H9 (cell line): Measurements from ENCODE around the gene HMGCLL1. TPM values are rescaled to one million over a fixed set of nuclear protein-coding genes. Genes with fewer than 3 reads are reported as not detected.

Experiments used
- DNase-seq: peaks from one replicate; pipeline ENCODE4 v3.0.0-alpha.2; 2017
- H2AFZ ChIP-seq: one replicate; pipeline ENCODE4 v1.6.1; 2013; ENCODE audit warnings: mild to moderate bottlenecking, low read length, control low read depth, moderate library complexity
- H2AK5ac ChIP-seq: 2 replicates; pipeline ENCODE4 v1.6.1; 2013; ENCODE audit warnings: low read length, control low read depth, mixed read lengths; ENCODE audit not compliant: insufficient read length
- H2BK120ac ChIP-seq: one replicate; pipeline ENCODE4 v1.6.1; 2013; ENCODE audit warnings: low read depth, mild to moderate bottlenecking, low read length, control low read depth, inconsistent platforms; ENCODE audit not compliant: poor library complexity, severe bottlenecking
- H2BK12ac ChIP-seq: 2 replicates; pipeline ENCODE4 v1.6.1; 2013; ENCODE audit warnings: low read length, control low read depth, mixed read lengths, low read depth; ENCODE audit not compliant: insufficient read length
- H2BK15ac ChIP-seq: 2 replicates; pipeline ENCODE4 v1.6.1; 2013; ENCODE audit warnings: low read depth, low read length, control low read depth
- H2BK20ac ChIP-seq: one replicate; pipeline ENCODE4 v1.6.1; 2013; ENCODE audit warnings: low read depth, mild to moderate bottlenecking, low read length, control low read depth, inconsistent platforms; ENCODE audit not compliant: poor library complexity, severe bottlenecking
- H2BK5ac ChIP-seq: 2 replicates; pipeline ENCODE4 v1.6.1; 2013; ENCODE audit warnings: low read length, control low read depth, mixed read lengths; ENCODE audit not compliant: insufficient read length
- H3K14ac ChIP-seq: 2 replicates; pipeline ENCODE4 v1.6.1; 2013; ENCODE audit warnings: low read length, control low read depth; ENCODE audit not compliant: insufficient read depth
- H3K18ac ChIP-seq: 2 replicates; pipeline ENCODE4 v1.6.1; 2013; ENCODE audit warnings: low read depth, mild to moderate bottlenecking, mixed read lengths, low read length, control low read depth; ENCODE audit not compliant: insufficient read length
- H3K23ac ChIP-seq: 2 replicates; pipeline ENCODE4 v1.6.1; 2013; ENCODE audit warnings: low read length, control low read depth, mixed read lengths, low read depth; ENCODE audit not compliant: insufficient read length
- H3K23me2 ChIP-seq: 2 replicates; pipeline ENCODE4 v1.6.1; 2013; ENCODE audit warnings: low read depth, mild to moderate bottlenecking, mixed read lengths, low read length, control low read depth; ENCODE audit not compliant: insufficient read length, poor library complexity, severe bottlenecking
- H3K27ac ChIP-seq: 2 replicates; pipeline ENCODE4 v1.5.1; 2013; ENCODE audit warnings: low read length, control low read depth, mixed read lengths, low read depth; ENCODE audit not compliant: insufficient read length
- H3K27me3 ChIP-seq: 2 replicates; pipeline ENCODE4 v1.6.1; 2013; ENCODE audit warnings: low read length, control low read depth, inconsistent platforms; ENCODE audit not compliant: insufficient read depth
- H3K4ac ChIP-seq: 2 replicates; pipeline ENCODE4 v1.6.1; 2013; ENCODE audit warnings: low read depth, mild to moderate bottlenecking, control low read depth, inconsistent platforms, low read length, moderate library complexity
- H3K4me1 ChIP-seq: 2 replicates; pipeline ENCODE4 v1.6.1; 2013; ENCODE audit warnings: low read length, control low read depth, inconsistent platforms; ENCODE audit not compliant: insufficient read depth
- H3K4me2 ChIP-seq: 2 replicates; pipeline ENCODE4 v1.6.1; 2013; ENCODE audit warnings: low read length, control low read depth, mixed read lengths; ENCODE audit not compliant: insufficient read length, insufficient read depth
- H3K56ac ChIP-seq: 2 replicates; pipeline ENCODE4 v1.6.1; 2013; ENCODE audit warnings: low read depth, mild to moderate bottlenecking, mixed read lengths, low read length, control low read depth; ENCODE audit not compliant: insufficient read length
- H3K79me1 ChIP-seq: 2 replicates; pipeline ENCODE4 v1.6.1; 2013; ENCODE audit warnings: low read depth, mild to moderate bottlenecking, moderate library complexity, low read length, control low read depth, inconsistent platforms; ENCODE audit not compliant: insufficient read depth, poor library complexity, severe bottlenecking
- H3K79me2 ChIP-seq: 2 replicates; pipeline ENCODE4 v1.6.1; 2013; ENCODE audit warnings: low read length, control low read depth, inconsistent platforms; ENCODE audit not compliant: insufficient read depth
- H3K9ac ChIP-seq: 2 replicates; pipeline ENCODE4 v1.6.1; 2013; ENCODE audit warnings: low read length, control low read depth, mixed read lengths; ENCODE audit not compliant: insufficient read length; ENCODE audit errors: extremely low read depth
- H3K9me3 ChIP-seq: one replicate; pipeline ENCODE4 v1.6.1; 2013; ENCODE audit warnings: low read depth, low read length, inconsistent platforms; ENCODE audit not compliant: control insufficient read depth
- H3T11ph ChIP-seq: one replicate; pipeline ENCODE4 v1.6.1; 2013; ENCODE audit warnings: mild to moderate bottlenecking, low read length, control low read depth, inconsistent platforms
- H4K20me1 ChIP-seq: one replicate; pipeline ENCODE4 v1.6.1; 2013; ENCODE audit not compliant: control insufficient read depth, insufficient read length, insufficient read depth
- H4K5ac ChIP-seq: 2 replicates; pipeline ENCODE4 v1.6.1; 2013; ENCODE audit warnings: low read depth, mild to moderate bottlenecking, mixed read lengths, low read length, control low read depth; ENCODE audit not compliant: insufficient read length
- H4K8ac ChIP-seq: replicated peaks from 2 replicates; pipeline ENCODE4 v1.6.1; 2013; ENCODE audit warnings: low read length, control low read depth, mixed read lengths, low read depth; ENCODE audit not compliant: insufficient read length
- H4K91ac ChIP-seq: 2 replicates; pipeline ENCODE4 v1.6.1; 2013; ENCODE audit warnings: low read depth, mild to moderate bottlenecking, moderate library complexity, mixed read lengths, low read length, control low read depth; ENCODE audit not compliant: insufficient read length
- H3K27ac Mint-ChIP-seq, 3 experiments: 2 replicates in 2 of 3; 3 replicates in 1 of 3; pipeline ENCODE4 v1.8.0; 2020 to 2021; ENCODE audit warnings: mixed read lengths in 3 of 3, mild to moderate bottlenecking in 1 of 3, moderate library complexity in 1 of 3
- H3K27me3 Mint-ChIP-seq: 2 replicates; pipeline ENCODE4 v1.8.0; 2021; ENCODE audit warnings: low read depth, mild to moderate bottlenecking, moderate library complexity, mixed read lengths
- H3K36me3 Mint-ChIP-seq, 3 experiments: 2 replicates in 2 of 3; 3 replicates in 1 of 3; pipeline ENCODE4 v1.8.0; 2020 to 2021; ENCODE audit warnings: low read depth in 3 of 3, mixed read lengths in 3 of 3; ENCODE audit not compliant: insufficient read depth in 1 of 3
- H3K4me1 Mint-ChIP-seq, 2 experiments: 2 replicates each; pipeline ENCODE4 v1.8.0; 2020; ENCODE audit warnings: mixed read lengths in 2 of 2
- H3K4me3 Mint-ChIP-seq, 2 experiments: 2 replicates in 1 of 2; 3 replicates in 1 of 2; pipeline ENCODE4 v1.8.0; 2020 to 2021; ENCODE audit warnings: mild to moderate bottlenecking in 2 of 2, mixed read lengths in 2 of 2, moderate library complexity in 1 of 2
- H3K9me3 Mint-ChIP-seq, 2 experiments: 2 replicates in 1 of 2; 3 replicates in 1 of 2; pipeline ENCODE4 v1.8.0; 2020; ENCODE audit warnings: mild to moderate bottlenecking in 2 of 2, mixed read lengths in 2 of 2, moderate library complexity in 1 of 2
- CTCF ChIP-seq: fragments of 200-600 bp; sonication (generic); conservative IDR thresholded peaks from 3 replicates; pipeline ENCODE4 v1.8.0; 2021; ENCODE audit warnings: antibody characterized with exemption, mild to moderate bottlenecking
- WGBS: extraction: QIAGEN DNeasy Blood & Tissue Kit; methylation state at CpG from one replicate; pipeline ENCODE4 v1.1.7; 2013; ENCODE audit warnings: missing lambda C conversion rate, low lambda C conversion rate, mixed read lengths; ENCODE audit not compliant: insufficient read length; ENCODE audit errors: extremely low coverage; 5-methylcytosine and 5-hydroxymethylcytosine counted together
- total RNA-seq: library from RNA; stranded (reverse); gene quantifications from 2 replicates; pipeline ENCODE4 v1.2.1, GENCODE V29; 2021

The HMGCLL1 gene
- total RNA-seq, 1 experiment from 2014 or later, result 0.24 TPM

GRCh38 chr6:55560290-55560885 lies 18.6 kb downstream of the HMGCLL1 start:
- Mint-ChIP-seq H3K27ac (no peak overlapping the region), H3K4me3 (no peak overlapping the region), H3K27me3 (no peaks in the 10 kb centered on the region), H3K4me1 (no peaks in the 10 kb centered on the region), H3K9me3 (no peaks in the 10 kb centered on the region; a peak in 1 of 5 replicates), H3K36me3 (no peaks in the 10 kb centered on the region)
- Histone ChIP-seq H3K27ac (no peak overlapping the region), H3K23ac (no peak overlapping the region), H3K4me1 (no peaks in the 10 kb centered on the region), H2BK20ac (no peak overlapping the region), H2BK5ac (no peak overlapping the region), H3K27me3 (no peaks in the 10 kb centered on the region), H3K9ac (no peak overlapping the region), H3K79me2 (no peaks in the 10 kb centered on the region), H2AK5ac (no peak overlapping the region), H3K23me2 (no peaks in the 10 kb centered on the region), H2BK120ac (no peak overlapping the region), H3K79me1 (no peaks in the 10 kb centered on the region), H3K4ac (no peak overlapping the region), H4K8ac (no peak overlapping the region), H4K20me1 (no peaks in the 10 kb centered on the region), H4K5ac (no peak overlapping the region), H3K4me2 (no peak overlapping the region), H3K56ac (no peak overlapping the region), H3K14ac (no peak overlapping the region), H2BK12ac (no peak overlapping the region), H2BK15ac (no peak overlapping the region), H3T11ph (no peak overlapping the region), H3K18ac (no peak overlapping the region), H3K9me3 (no peaks in the 10 kb centered on the region), H4K91ac (no peak overlapping the region), H2AFZ (no peak overlapping the region)
- no peak for DNase-seq
- WGBS, result 100% methylated on average over 1 of the region's 2 CpGs
- TF ChIP-seq CTCF, result no peak
